ENCODE data around the gene GLYR1. TPM values are rescaled to one million over a fixed set of nuclear protein-coding genes. Genes with fewer than 3 reads are reported as not detected.

The GLYR1 gene
- total and polyA plus RNA-seq, 2 donors (not counting 3 experiments of a cell fraction or from before 2014, with no cell fraction given), result 47.9 to 107 TPM

DNA sequence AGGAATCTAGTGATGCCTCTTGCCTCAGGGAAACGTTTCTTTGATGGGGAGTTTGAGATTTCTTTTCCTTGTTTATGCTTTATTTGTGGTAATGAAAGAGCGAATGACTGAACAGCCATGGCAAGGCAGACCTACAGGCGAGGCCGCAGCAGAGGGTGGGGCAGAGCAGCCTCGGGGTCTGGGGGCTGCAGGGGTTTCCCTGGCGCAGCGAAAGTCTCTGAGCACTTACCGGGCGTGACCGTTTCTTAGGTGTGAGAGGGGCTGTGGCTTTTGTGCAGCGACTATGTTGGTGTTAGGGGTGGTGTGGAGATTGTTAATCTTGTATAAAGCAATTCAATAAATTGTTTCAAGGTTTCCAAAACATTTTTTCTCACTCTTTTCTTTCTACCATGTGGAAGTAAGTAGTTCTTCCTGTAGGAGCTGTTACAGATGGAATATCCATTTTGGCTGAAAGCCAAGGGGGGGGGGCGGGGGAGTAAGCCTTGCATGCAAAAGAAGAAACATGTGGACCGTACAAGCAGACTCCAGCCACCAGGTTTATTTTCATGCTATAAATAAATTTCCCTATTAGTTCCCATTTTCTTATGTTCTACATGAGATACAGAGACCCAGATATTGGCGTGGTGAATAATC lies 35.0 kb upstream of the GLYR1 start:
- ChIA-PET CTCF (no interaction called here), POLR2A (no interaction called here)
- H3K9me3 ChIP-seq (replicated peaks; ENCODE audit: control insufficient read depth, insufficient read depth, low read length), result no peaks in the 10 kb centered on the region
- H3K4me1 ChIP-seq (ENCODE audit: control insufficient read depth, extremely low read depth, insufficient read depth, low read length), result no peaks in the 10 kb centered on the region
- no TSS peak for BruUV-seq (replicated peaks)
- no peak overlapping the region for H3K9ac ChIP-seq (replicated peaks; ENCODE audit: extremely low read depth, insufficient read depth, low read length)
- H3K27me3 ChIP-seq (ENCODE audit: control insufficient read depth in 2 of 2, insufficient read depth in 2 of 2, low read length in 2 of 2), result no peaks in the 10 kb centered on the region
- no peaks in the 10 kb centered on the region for H4K20me1 ChIP-seq (replicated peaks; ENCODE audit: control insufficient read depth, extremely low read depth, insufficient read depth, low read length)
- H2AFZ ChIP-seq (ENCODE audit: low read depth, low read length), result no peak overlapping the region
- intact Hi-C loops (cut with micrococcal nuclease) (no loop called here), dilution Hi-C loops (cut with MboI; ENCODE audit: extremely low pct_ligation_motif_present, low sequenced_read_pairs) (no loop called here)
- H3K79me2 ChIP-seq (ENCODE audit: control insufficient read depth, insufficient read depth, low read length), result no peaks in the 10 kb centered on the region
- DNase-seq (ENCODE audit: low read depth, low spot score), result peak; percentile 21
- H3K36me3 ChIP-seq (ENCODE audit: control insufficient read depth in 2 of 2, extremely low read depth in 1 of 2, insufficient read depth in 2 of 2, low read length in 2 of 2), result peaks cover 24 to 76% of the 10 kb centered on the region in 2 experiments
- no peak for FAIRE-seq
- H3K27ac ChIP-seq (ENCODE audit: insufficient read depth, low read depth, low read length), result no peak overlapping the region
- H3K9me1 ChIP-seq (replicated peaks; ENCODE audit: control insufficient read depth, extremely low read depth, insufficient read depth, low read length), result no peaks in the 10 kb centered on the region
- TF ChIP-seq, protein P1, sequence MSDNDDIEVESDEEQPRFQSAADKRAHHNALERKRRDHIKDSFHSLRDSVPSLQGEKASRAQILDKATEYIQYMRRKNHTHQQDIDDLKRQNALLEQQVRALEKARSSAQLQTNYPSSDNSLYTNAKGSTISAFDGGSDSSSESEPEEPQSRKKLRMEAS (IDR thresholded peaks at IDR 0.05; ENCODE audit: insufficient read depth, insufficient read length), result no peak
- TF ChIP-seq MYC (IDR thresholded peaks at IDR 0.05; ENCODE audit: low read depth, low read length), result no peak
- no peak for TF ChIP-seq POLR2AphosphoS5 (IDR thresholded peaks at IDR 0.05; ENCODE audit: insufficient read depth, low read depth, low read length)
- no peak for TF ChIP-seq POLR2A (IDR thresholded peaks at IDR 0.05; ENCODE audit: low read depth, low read length)
- no peak for TF ChIP-seq EZH2 (IDR thresholded peaks at IDR 0.05; ENCODE audit: borderline replicate concordance, low read depth, low read length, severe bottlenecking)
- no peak for TF ChIP-seq JUN (IDR thresholded peaks at IDR 0.05; ENCODE audit: borderline replicate concordance, insufficient read depth, insufficient read length, low read depth)
- TF ChIP-seq, protein P2, sequence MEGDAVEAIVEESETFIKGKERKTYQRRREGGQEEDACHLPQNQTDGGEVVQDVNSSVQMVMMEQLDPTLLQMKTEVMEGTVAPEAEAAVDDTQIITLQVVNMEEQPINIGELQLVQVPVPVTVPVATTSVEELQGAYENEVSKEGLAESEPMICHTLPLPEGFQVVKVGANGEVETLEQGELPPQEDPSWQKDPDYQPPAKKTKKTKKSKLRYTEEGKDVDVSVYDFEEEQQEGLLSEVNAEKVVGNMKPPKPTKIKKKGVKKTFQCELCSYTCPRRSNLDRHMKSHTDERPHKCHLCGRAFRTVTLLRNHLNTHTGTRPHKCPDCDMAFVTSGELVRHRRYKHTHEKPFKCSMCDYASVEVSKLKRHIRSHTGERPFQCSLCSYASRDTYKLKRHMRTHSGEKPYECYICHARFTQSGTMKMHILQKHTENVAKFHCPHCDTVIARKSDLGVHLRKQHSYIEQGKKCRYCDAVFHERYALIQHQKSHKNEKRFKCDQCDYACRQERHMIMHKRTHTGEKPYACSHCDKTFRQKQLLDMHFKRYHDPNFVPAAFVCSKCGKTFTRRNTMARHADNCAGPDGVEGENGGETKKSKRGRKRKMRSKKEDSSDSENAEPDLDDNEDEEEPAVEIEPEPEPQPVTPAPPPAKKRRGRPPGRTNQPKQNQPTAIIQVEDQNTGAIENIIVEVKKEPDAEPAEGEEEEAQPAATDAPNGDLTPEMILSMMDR (IDR thresholded peaks at IDR 0.05; ENCODE audit: extremely low read depth in 1 of 2, insufficient read depth in 1 of 2, low read depth in 1 of 2, low read length in 2 of 2), result no peak
- no peak for TF ChIP-seq FOS (IDR thresholded peaks at IDR 0.05; ENCODE audit: borderline replicate concordance, insufficient read depth, low read length)
- TF ChIP-seq GATA2 (IDR thresholded peaks at IDR 0.05; ENCODE audit: insufficient read depth, insufficient read length, low read depth, low read length), result no peak
- H3K4me3 ChIP-seq (replicated peaks in 1 of 3; ENCODE audit: insufficient read depth in 1 of 3, low read depth in 1 of 3, low read length in 3 of 3), result no peak overlapping the region
- H3K4me2 ChIP-seq (ENCODE audit: insufficient read depth, low read length), result no peak overlapping the region

All from endothelial cell of umbilical vein (primary cell).